Gastrocnemius medialis (tissue), 4 donors: ENCODE data around the gene IQCH. TPM values are rescaled to one million over a fixed set of nuclear protein-coding genes. Genes with fewer than 3 reads are reported as not detected.
"Not testable (repeated sequence)": the region's sequence is repeated elsewhere in the genome, so short reads cannot be mapped to it uniquely, and the experiment has no call there.

ENCODE experiments used
- ATAC-seq, 2 donors: fragments of 150-250 bp; one replicate each; pipeline ENCODE4 v1.9.1; 2016
- DNase-seq, 2 donors: peaks; one replicate each; pipeline ENCODE4 v3.0.0-alpha.2; 2019
- H3K27ac ChIP-seq, 4 donors: fragments of 200-600 bp; sonication (generic); 1 replicate in 1 of 4; 2 replicates in 3 of 4; pipeline ENCODE4 v1.5.1; 2016 to 2018; ENCODE audit warnings: mild to moderate bottlenecking in 2 of 4, moderate library complexity in 1 of 4
- H3K27me3 ChIP-seq, 3 donors: fragments of 200-600 bp; sonication (generic) in 2 of 3; 1 replicate in 1 of 3; 2 replicates in 2 of 3; pipeline versions ENCODE4 v1.5.1 to v1.6.0; 2016 to 2019; ENCODE audit warnings: mild to moderate bottlenecking in 1 of 3, moderate library complexity in 1 of 3
- H3K36me3 ChIP-seq, 2 donors: fragments of 200-600 bp; sonication (generic) in 1 of 2; one replicate each; pipeline ENCODE4 v1.5.1; 2017 to 2018
- H3K4me1 ChIP-seq, 2 donors: fragments of 200-600 bp; sonication (generic) in 1 of 2; one replicate each; pipeline ENCODE4 v1.5.1; 2016 to 2017; ENCODE audit warnings: mild to moderate bottlenecking in 2 of 2
- H3K4me3 ChIP-seq, 4 donors: fragments of 200-600 bp; sonication (generic) in 3 of 4; 1 replicate in 1 of 4; 2 replicates in 3 of 4; pipeline ENCODE4 v1.5.1; 2016 to 2019; ENCODE audit warnings: mild to moderate bottlenecking in 2 of 4
- H3K9me3 ChIP-seq, 3 donors: fragments of 200-600 bp; sonication (generic) in 2 of 3; 1 replicate in 1 of 3; 2 replicates in 2 of 3; pipeline ENCODE4 v1.5.1; 2016 to 2019
- POLR2A ChIP-seq, 2 donors: fragments of 450-650 bp; IDR thresholded peaks; one replicate each; pipeline ENCODE4 v1.6.1; 2017; ENCODE audit warnings: antibody characterized with exemption in 2 of 2, mild to moderate bottlenecking in 2 of 2, moderate library complexity in 2 of 2
- in situ Hi-C, 4 donors: fragments of 200-750 bp; cut with MboI; loops; one replicate each; pipeline versions ENCODE4 v1.15.0 to v1.8.0; 2017; ENCODE audit warnings: low sequenced_read_pairs in 4 of 4
- intact Hi-C: fragments of 100-400 bp; cut with DNase I; formaldehyde crosslinking; loops from one replicate; pipeline ENCODE4 v1.15.1; 2023; ENCODE audit warnings: low total_unique reads
- total RNA-seq, 4 donors: library from RNA; depleted of rRNA; stranded (reverse); fragments of >200 nt; gene quantifications; one replicate each; pipeline versions ENCODE4 v1.1.0 to v1.2.3, GENCODE V29; 2016
- TF ChIP-seq, protein P1 (sequence below), 5 experiments: fragments of 450-650 bp in 3 of 5; fragments of 200-600 bp in 2 of 5; sonication (generic) in 2 of 5; IDR thresholded peaks in 4 of 5; conservative IDR thresholded peaks in 1 of 5; 1 replicate in 4 of 5; 2 replicates in 1 of 5; pipeline ENCODE4 v1.5.1; 2016 to 2019; ENCODE audit warnings: antibody characterized with exemption in 5 of 5, mild to moderate bottlenecking in 3 of 5, moderate library complexity in 3 of 5

IQCH gene
- total RNA-seq, 4 donors from 2014 or later = 0.07 to 0.65 (median 0.32) TPM

DNA sequence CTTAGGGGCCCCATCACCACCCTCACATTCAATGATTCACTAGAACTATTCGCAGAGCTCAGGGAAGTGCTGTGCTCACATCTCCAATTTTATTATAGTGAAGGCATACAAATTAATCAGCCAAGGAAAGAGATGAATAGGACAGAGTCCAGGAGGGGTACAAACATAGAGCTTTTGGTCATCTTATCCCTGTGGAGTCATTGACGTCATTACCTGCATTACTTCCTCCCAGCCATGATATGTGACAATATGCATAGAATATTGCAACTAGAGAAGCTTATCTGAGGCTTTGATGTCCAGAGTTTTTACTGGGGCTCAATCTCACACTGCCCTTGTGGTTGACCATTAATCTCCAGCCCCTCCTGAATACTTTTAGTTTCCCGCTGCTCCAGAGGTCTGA, 1.5 kb downstream of the IQCH start:
- H3K36me3 ChIP-seq = no peaks in the 10 kb centered on the region
- no peak overlapping the region for H3K27ac ChIP-seq
- ATAC-seq = no peak
- intact Hi-C loops = loop anchor here (10.0 kb wide), 1 partner anchor 289 kb away; the partner anchor contains the start of gene MAP2K5
- H3K4me3 ChIP-seq = no peak overlapping the region
- TF ChIP-seq, protein P1, sequence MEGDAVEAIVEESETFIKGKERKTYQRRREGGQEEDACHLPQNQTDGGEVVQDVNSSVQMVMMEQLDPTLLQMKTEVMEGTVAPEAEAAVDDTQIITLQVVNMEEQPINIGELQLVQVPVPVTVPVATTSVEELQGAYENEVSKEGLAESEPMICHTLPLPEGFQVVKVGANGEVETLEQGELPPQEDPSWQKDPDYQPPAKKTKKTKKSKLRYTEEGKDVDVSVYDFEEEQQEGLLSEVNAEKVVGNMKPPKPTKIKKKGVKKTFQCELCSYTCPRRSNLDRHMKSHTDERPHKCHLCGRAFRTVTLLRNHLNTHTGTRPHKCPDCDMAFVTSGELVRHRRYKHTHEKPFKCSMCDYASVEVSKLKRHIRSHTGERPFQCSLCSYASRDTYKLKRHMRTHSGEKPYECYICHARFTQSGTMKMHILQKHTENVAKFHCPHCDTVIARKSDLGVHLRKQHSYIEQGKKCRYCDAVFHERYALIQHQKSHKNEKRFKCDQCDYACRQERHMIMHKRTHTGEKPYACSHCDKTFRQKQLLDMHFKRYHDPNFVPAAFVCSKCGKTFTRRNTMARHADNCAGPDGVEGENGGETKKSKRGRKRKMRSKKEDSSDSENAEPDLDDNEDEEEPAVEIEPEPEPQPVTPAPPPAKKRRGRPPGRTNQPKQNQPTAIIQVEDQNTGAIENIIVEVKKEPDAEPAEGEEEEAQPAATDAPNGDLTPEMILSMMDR (IDR thresholded peaks at IDR 0.05 in 4 of 5, conservative IDR thresholded peaks at IDR 0.05 in 1 of 5) = no peak
- TF ChIP-seq POLR2A (IDR thresholded peaks at IDR 0.05) = no peak
- H3K27me3 ChIP-seq = no peaks in the 10 kb centered on the region
- in situ Hi-C loops = loop anchor here in 1 of 4 donors (10.0 kb wide), 1 partner anchor 191 kb away; the partner anchor contains the start of gene SMAD3
- H3K4me1 ChIP-seq = peaks cover 15 to 22% of the 10 kb centered on the region in 2 donors
- H3K9me3 ChIP-seq = no peaks in the 10 kb centered on the region
- no peak for DNase-seq

GRCh38 chr15:67258412-67258811, 3.8 kb downstream of the IQCH start:
- ATAC-seq, H3K36me3 ChIP-seq, H3K4me3 ChIP-seq, H3K9me3 ChIP-seq, DNase-seq, H3K27ac ChIP-seq, H3K27me3 ChIP-seq, H3K4me1 ChIP-seq: not testable (repeated sequence)
- intact Hi-C loops = loop anchor here (10.0 kb wide), 1 partner anchor 286 kb away; the partner anchor contains the start of gene MAP2K5
- in situ Hi-C loops = loop anchor here in 1 of 4 donors (10.0 kb wide), 1 partner anchor 194 kb away; the partner anchor contains the start of gene SMAD3

DNA sequence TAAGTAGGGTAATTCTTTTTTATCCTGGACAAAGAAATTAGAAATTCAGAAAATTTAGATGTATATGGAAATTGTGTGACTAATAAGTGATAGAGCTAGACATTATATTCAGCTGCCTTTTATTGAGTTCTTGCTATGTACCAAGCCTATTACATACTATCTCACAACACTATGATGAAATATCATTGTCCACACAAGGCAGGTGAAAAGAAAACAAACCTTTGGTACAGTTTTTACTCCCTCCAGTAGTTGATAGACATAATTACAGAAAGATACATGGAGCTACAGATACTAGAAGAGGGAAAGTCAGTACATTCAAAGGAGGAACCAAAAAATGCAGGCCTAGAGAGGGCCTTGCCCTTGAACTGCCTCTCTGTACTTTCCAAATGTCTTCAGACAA, 4.8 kb downstream of the IQCH start:
- DNase-seq (no peak), ATAC-seq (no peak)
- intact Hi-C loops = loop anchor here (10.0 kb wide), 1 partner anchor 285 kb away; the partner anchor contains the start of gene MAP2K5

GRCh38 chr15:67259806-67260205, 5.2 kb downstream of the IQCH start:
- intact Hi-C loops (loop anchor here (10.0 kb wide), 1 partner anchor 285 kb away; the partner anchor contains the start of gene MAP2K5), in situ Hi-C loops (loop anchor here in 1 of 4 donors (10.0 kb wide), 1 partner anchor 195 kb away; the partner anchor contains the start of gene SMAD3)
- ATAC-seq (no peak), DNase-seq (no peak)
- TF ChIP-seq, protein P1 (IDR thresholded peaks at IDR 0.05 in 4 of 5, conservative IDR thresholded peaks at IDR 0.05 in 1 of 5) = no peak
- no peak for TF ChIP-seq POLR2A (IDR thresholded peaks at IDR 0.05)
- no peak overlapping the region for H3K27ac ChIP-seq
- H3K36me3 ChIP-seq = no peaks in the 10 kb centered on the region
- no peak overlapping the region for H3K4me3 ChIP-seq
- H3K27me3 ChIP-seq = no peaks in the 10 kb centered on the region
- H3K9me3 ChIP-seq = no peaks in the 10 kb centered on the region
- peaks cover 0 to 4% of the 10 kb centered on the region in 2 donors for H3K4me1 ChIP-seq

More for the DNA sequence above, 4.8 kb downstream of the IQCH start:
- Histone ChIP-seq H3K9me3 (no peaks in the 10 kb centered on the region), H3K36me3 (no peaks in the 10 kb centered on the region), H3K4me3 (no peak overlapping the region), H3K4me1 (peaks cover 0 to 4% of the 10 kb centered on the region in 2 donors), H3K27ac (no peak overlapping the region), H3K27me3 (no peaks in the 10 kb centered on the region)
- in situ Hi-C loops = loop anchor here in 1 of 4 donors (10.0 kb wide), 1 partner anchor 195 kb away; the partner anchor contains the start of gene SMAD3
- TF ChIP-seq, protein P1 (IDR thresholded peaks at IDR 0.05 in 4 of 5, conservative IDR thresholded peaks at IDR 0.05 in 1 of 5) = no peak
- TF ChIP-seq POLR2A (IDR thresholded peaks at IDR 0.05) = no peak

- no peaks in the 10 kb centered on the region for H3K36me3 ChIP-seq
- no peaks in the 10 kb centered on the region for H3K4me1 ChIP-seq
- TF ChIP-seq POLR2A (IDR thresholded peaks at IDR 0.05) = no peak
- TF ChIP-seq, protein P1 (IDR thresholded peaks at IDR 0.05 in 4 of 5, conservative IDR thresholded peaks at IDR 0.05 in 1 of 5) = no peak
- intact Hi-C loops (no loop called here), in situ Hi-C loops (no loop called here)
- no peak overlapping the region for H3K27ac ChIP-seq
- DNase-seq = no peak
- no peaks in the 10 kb centered on the region for H3K9me3 ChIP-seq
- no peak overlapping the region for H3K4me3 ChIP-seq
- no peaks in the 10 kb centered on the region for H3K27me3 ChIP-seq
- no peak for ATAC-seq
Measured at GRCh38 chr15:67266870-67267269, 12.3 kb downstream of the IQCH start.
